HG03175 (cell line): ENCODE results near the gene ECE1.
"Not testable (repeated sequence)": the region's sequence is repeated elsewhere in the genome, so short reads cannot be mapped to it uniquely, and the experiment has no call there.

Source experiments
- ATAC-seq: cut with Tn5 transposase; IDR thresholded peaks from one replicate; pipeline ENCODE4 v1.9.1; 2021; ENCODE audit warnings: mild to moderate bottlenecking, moderate library complexity; ENCODE audit not compliant: unreplicated experiment

Gene ECE1

DNA sequence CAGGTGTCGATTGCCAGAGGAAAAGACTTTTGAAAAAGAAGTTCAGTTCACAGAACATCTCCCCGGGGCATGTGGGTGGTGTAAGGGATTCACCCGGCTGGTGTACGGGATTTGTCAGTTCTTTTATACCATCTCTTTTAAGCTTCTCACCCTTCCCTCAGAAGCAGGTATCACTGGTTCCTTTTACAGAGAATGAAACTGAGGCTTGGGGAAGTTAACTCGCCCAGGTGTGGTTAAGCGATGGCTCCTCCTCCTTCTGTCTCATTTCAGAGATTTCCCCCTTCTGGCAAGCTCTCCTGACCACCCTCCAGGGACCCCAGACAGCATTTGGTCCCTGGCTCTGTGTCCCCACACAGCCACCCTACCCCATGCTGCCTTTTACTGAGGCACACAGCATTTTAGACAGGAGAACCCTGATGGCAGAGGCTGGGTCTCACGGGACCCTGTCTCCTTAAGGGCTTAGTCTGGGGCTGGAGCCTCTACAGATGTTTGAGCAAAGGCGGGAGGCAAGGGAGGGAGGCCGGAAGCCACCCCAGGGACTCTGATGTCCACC is 2.8 kb upstream of the ECE1 start:
- ATAC-seq, result peak; percentile 32

DNA sequence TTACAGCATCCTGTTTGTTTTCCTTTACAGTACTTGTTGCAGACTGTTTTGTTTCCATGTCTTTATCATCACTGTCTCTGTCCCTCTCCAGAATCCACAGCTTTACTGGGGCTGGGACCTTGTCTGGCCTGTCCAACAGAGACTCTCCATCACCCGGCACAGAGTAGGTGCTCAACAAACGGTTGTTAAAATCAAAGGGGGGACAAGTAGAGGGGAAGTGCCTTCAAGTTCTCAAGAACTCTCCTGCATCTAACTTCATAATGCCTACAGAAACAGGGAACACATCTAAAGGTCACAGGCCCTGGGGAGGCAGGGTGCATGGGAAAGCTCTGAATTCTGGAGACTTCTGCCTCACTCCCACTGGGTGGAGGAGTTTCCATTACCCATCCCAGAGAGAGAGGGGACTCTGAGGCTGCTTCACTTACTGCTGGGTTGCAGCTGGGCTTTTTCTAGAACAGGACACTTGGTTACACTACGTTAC is 2.3 kb upstream of the ECE1 start:
- ATAC-seq, result no peak

DNA sequence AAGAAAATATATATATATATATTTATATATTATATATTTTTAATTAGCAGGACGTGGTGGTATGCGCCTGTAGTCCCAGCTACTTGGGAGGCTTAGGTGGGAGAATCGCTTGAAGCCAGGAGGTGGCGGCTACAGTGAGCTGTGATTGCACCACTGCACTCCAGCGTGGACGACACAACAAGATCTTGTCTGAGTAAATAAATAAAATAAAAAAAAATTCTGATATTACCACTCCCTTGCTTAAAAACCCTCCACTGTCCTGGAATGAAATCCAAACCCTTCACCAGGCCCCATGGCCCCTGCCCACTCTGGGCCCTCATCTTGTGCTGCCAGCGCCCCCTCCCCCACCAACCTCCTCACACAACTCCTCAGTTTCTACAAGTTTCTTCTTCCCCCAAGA is 1.7 kb upstream of the ECE1 start:
- ATAC-seq, result no peak

DNA sequence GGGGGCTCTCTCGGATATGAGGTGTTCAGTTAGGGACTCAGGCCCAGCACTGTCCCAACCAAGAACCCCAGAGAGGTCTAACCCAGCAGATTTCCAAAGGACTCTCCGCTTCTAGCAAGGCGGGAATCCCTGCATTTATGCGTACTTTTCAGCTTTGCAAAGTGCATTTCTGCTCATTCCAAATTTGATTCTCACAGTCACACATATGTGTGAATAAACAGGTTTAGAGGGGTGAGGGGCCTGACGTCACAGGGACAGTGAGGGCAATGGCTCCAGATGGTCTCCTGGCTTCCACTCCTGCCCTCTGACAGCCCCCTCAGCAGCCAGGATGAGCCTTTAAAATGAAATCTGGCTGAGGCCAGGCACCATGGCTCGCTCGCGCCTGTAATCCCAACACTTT is 921 bp upstream of the ECE1 start:
- no peak for ATAC-seq

DNA sequence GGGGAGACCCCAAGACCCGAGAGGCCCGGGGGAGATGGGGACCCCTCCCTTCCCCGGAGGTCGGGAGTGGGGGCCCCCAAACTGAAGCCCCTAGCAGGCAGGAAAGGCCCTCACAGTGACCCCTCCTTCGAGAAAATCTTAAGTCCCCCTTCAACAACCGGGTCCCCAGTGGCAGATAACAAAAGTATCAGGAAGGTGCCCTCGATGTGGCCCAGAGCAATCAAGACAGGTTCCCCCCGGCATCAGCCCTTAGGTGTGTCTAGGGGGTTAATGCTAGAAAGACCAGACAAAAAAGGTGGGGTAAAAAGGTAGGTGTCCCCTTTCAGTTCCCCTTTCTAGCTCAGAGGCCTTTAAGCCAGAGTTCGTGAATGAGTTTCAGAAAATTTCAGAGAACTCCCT is 282 bp upstream of the ECE1 start:
- ATAC-seq, result peak; percentile 20

DNA sequence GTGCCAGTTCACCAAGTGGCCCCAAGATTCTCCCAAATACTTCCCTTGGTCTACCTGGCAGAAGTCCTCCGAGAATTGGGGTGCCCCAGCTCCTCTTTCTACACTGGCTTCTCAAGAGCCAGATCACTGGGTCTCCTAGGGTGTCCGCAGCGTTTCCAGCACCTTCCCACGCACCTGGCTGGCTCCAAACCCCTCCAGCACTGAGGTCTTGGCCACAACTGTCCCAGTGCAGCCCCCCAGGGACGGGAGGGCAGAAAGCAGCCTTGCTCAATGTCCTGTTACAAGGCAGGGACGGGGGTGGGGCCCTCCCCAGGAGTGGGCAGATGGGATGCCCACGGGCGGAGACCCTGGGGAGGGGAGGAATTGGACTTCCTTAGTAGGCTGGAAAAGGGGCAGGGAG is 1.1 kb downstream of the ECE1 start:
- ATAC-seq, result no peak

DNA sequence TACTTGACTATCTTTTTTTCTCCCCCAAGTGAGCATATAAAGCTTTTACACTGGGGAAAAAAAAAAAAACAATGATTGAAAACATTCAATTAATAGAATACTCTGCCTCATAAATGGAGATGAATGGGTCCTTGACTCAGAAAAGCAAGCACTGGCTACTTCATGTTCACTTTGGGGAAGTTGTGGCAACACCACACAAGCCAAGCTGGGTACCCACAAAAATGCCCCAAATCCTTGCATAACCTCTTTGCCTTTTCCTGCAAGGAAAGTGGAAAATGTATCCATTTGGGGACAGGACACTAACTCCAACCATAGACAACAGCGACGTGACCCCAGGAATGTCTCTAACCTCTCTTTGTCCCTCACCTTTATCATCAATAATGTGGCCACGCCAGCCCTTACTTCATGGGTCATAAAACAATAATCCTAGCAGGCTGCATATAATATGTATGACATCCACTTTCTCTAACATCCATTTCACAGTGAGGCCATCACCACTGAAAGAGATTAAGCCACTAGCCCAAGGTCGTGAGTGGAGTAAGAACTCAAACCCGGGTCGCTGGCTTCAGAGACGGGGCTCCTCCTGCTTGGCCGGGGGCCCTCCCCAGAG is 2.3 kb downstream of the ECE1 start:
- ATAC-seq, result no peak

DNA sequence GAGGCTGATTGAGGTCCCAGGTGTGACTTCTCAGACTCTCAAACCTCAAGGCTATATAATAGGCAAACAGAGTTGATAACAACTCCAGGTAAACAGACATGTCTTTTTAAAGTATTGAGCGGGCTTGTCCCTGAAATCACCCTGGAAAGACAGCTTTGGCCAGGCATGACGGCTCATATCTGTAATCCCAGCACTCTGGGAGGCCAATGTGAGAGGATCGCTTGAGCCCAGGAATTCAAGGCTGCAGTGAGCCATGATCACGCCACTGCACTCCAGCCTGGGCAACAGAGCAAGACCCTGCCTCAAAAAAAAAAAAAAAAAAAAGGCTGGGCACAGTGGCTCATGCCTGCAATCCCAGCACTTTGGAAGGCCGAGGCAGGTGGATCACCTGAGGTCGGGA is 4.9 kb downstream of the ECE1 start:
- not testable (repeated sequence) for ATAC-seq

DNA sequence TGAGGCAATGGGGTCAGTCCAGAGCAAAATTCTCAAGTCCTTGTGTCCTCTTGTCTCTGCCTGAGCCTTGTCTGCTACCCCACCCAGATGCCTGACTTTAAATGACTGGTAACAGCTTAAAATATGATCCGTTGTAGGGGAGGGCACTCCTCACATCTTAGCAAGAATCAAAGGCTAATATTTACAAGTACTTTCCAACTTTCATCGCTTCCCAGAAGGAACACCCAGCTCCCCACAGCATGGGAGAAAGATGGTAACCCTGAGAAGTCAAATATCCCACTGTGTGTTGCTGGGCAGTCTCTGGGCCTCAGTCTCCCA is 5.2 kb downstream of the ECE1 start:
- ATAC-seq, result no peak

DNA sequence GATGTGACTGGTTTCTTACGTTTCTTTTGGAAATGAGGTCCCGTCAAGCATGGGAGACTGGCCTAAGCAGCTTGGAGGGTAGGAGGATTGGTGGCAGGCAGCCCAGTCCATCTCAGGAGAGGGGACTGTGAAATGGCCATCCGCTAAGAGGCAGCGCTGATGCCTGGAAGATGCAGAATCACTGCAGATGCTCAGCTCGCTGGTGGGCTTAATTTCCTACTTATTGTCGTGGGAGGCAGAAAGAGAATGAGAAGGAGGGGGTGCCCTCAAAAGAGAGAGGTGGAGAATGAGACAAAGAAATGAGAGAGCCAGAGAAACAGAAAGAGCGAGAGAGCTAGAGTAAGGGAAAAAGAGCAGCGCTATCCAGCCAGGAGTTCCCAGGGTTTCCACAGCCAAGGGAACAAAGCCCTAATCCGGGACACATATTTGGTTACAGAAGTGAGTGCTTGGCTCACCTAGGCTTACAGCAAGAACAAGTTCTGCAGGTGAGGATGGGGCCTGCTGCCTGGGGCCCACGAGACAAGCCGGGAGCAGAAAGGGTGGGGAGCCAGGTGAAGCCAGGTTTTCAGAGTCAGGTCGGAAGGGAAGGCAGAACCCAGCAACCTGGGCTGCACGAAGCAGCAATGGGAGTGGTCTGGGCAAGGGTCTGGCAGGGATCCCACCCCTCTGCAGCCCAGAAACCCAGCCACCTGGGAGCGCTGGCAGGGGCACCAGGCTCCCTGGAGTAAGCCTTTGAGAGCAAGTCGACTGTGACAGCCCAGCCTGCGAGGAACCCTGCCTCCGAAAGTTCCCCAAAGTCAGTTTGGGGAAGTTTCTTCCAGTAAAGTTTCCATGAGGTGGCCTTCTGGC is 5.8 kb downstream of the ECE1 start:
- no peak for ATAC-seq

DNA sequence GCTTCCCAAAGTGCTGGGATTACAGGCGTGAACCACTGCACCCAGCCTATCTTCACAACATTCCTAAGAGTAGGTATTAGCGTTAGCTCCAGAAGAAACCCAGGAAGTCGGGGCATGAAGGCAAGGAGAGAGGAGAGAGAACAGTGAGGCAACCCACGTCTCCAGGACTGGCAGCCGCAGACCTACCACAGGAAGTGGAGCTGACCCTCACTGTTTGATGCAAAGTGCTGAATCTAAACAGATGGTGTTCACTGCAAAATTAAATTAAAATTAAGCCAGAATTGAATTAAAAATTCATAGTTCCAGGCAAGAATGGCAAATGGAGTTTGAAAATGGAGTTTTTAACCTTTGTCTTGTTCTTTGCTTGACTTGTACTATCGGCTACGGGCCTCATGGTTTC is 6.7 kb downstream of the ECE1 start:
- no peak for ATAC-seq

DNA sequence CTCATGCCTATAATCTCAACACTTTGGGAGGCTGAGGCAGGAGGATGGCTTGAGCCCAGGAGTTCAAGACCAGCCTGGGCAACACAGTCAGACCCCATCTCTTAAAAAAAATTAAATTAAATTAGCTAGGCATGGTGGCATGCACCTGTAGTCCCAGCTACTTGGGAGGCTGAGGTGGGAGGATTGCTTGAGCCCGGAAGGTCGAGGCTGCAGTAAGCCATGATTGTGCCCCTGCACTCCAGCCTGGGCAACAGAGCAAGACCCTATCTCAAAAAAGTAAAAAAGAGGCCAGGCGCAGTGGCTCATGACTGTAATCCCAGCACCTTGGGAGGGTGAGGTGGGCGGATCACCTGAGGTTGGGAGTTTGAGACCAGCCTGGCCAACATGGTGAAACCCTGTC is 8.2 kb downstream of the ECE1 start:
- ATAC-seq, result not testable (repeated sequence)

DNA sequence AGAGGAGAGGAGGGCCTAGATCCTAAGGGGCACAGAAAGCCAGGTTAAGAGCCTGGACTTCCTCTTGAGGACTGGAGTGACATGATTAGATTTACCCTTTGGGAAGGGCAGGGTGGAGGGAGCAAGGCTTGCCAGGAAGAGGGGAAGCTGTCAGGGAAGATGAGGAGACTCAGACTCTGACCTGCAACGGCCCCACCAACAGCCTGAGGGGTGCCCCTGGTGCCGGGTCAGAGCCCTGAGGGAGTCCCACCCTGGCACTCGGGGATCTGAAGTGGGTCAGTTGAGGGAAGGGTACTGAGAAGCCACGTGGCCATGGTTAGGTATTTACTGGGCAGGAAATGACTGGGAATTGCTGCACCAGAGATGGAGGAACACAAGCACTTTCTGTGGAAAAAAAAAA is 9.8 kb downstream of the ECE1 start:
- ATAC-seq, result no peak

DNA sequence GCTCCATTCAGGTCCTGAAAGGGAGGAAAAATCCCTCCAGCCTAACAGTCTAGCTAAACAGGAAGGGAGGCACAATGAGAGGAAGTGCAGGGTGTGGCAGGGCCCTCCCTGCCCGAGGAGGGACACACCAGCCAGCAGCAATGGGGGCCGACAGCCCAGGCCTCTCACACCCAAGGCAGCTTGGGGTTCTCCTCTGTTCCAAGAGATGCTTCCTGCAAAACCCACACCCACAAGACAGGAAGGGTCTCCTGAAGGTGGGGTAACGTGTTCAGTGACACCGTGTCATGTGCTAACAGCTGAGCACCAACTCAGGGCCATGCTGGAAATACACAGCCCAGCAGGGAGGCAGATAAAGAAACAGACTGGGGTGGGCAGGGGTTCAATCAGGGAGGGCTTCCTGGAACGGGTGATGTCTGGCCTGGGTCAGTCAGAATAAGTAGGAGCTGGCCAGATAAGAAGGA is 10.2 kb downstream of the ECE1 start:
- no peak for ATAC-seq

DNA sequence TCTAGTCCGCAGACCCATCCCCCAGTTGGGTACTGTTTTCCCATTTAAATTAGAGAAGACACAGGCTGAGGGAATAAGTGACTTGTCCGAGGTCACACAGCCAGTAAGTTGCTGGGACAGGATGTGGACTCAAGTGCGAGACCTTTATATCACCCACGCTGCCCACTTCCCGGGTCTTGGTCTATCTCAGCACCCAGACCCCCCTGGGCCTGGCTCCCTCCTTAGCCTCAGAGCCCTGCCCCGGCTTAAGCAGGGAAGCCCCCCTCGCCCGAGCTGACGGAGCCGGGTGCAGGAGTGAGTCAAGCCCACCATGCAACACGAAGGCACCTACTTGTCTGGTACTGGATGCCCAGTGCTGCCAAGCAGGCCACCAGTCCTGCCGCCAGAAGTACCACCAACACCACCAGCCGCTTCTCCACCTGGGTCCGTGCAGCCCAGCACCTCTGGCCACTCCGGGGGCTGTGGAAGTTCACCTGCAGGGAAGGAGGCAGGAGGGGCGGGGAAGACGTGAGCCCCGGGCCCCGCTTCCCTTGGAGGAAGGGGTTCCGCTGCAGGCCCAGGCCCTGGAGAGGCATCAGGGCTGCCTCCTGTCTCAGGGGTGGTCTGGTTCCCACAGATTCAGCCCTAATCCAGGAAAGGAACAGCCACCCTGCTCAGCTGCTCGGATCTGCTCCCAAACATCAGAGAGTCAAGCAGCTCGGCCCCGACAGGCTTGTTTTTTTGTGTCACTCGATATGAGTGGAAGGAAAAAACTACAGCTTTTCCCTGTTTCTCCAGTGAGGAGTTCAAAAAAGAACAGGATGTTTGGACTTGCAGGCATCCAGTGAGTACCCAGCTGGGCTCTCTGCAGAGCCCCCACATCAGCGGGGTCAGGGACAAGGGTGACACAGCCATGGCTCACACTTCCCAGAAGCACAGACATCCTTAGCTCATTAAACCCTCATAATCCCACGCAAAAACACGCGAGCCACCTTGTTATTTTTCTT is 11.1 kb downstream of the ECE1 start:
- ATAC-seq, result no peak

DNA sequence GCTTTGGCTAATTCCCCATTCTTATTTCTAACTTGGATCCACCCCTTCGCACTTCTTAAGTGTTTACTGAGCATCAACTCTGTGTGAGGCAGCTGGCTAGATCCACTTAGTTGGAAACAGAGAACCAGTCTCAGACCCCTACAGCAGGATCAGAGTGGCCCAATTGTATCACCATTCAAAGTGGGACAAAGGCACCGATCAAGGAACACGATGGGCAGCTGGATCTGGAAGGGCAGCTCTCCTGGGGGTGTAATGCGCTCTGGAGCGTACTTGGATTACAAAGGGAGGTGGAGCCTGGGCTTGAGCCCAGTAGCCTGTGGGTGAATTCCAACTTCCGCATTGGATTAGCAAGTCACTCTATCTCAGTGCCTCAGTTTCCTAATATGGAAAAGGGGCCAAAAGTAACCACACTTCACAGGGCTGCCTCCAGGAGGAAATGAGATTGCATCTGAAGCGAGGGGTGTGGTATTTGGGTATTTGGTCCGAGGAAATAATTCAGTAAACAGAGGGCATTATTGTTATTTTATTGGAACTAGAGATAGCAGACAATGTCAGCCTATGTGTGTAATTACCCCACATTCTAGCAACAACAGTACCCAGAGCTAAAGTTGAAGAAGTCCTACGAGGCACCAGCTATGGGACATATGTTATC is 11.9 kb downstream of the ECE1 start:
- ATAC-seq, result no peak

DNA sequence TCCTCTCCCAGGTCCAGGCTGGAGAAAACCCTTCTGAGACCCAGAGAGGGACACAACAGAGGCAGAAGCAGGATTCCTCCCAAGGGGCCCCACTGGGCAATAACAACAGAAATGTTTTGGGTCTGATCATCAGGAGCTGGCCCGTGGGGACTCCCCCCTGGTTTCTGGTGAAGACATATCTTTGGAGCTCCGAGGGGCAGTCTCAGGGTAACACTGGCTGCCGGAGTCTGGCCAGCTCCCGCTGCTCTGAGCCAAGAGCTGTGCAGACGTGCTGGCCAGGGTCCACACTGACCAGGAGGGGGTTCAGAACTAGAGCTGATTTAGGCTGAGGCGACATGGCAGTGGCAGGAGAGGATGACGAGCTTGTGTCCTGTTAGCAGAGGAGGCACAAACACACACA is 13.1 kb downstream of the ECE1 start:
- ATAC-seq, result no peak

DNA sequence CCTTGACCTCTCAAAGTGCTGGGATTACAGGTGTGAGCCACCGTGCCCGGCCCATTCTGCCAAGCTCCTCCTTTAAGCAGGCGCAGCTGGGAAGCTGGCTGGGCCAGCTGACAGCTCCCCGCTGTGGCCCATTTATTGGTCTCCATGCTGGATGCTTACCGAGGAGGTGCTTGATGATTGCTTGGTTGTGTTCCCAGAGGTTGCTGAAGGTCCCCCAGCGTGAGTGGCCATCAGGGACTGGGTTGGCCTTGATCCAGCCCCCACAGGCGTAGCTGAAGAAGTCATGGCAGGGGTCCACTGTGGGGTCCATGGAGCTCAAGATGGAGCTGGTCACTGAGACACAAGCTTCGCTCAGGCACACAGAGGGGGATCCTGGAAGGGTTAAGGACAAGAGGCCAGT is 17.7 kb downstream of the ECE1 start:
- no peak for ATAC-seq

DNA sequence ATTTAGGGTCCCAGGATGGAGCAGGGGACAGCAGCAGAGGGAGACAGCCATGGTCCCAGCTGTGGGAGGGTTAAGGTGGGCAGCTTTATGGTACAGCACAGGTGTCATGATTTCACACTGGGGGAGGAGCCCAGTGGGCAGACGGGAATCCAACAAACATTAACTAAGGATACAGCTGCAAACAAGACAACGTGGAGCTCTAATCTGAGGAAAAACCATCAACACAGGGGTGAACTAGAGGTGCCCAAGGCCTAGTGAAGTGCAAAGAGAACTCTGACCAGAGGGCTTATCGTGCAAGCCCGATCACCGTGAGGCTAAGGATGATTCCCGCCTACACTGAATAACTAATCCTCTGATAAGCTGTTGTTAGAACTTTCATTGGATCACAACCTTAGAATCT is 18.7 kb downstream of the ECE1 start:
- no peak for ATAC-seq

DNA sequence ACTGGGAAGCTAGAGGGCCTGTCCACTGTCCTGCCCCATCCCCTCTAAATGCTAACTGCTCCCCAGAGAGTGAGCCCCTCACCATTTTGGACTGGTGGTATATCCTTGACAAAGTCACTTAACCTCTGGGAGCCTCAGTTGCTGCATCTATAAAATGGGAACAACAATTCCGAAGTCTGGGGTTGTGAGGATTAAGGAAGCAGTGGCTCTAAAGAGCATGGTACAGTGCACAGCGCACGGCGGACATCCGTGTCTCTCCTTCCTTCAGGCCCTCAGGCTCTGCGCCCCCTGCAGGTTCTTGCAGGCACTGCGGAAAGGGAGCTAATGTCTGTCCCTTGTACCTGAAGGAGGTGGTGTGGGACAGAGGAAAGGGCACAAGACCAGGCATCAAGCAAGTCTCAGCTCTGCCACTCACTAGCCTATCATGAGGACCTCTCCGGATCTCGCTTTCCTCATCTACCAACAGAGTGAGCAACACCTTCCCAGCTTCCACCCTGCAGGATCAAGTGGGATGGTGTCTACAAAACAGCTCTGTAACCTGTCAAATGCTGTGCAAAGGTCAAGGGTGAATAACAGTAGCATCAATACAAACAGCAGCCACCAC is 20.1 kb downstream of the ECE1 start:
- no peak for ATAC-seq
